Measurements from ENCODE around the gene USP22.
"Not testable (repeated sequence)": the region's sequence is repeated elsewhere in the genome, so short reads cannot be mapped to it uniquely, and the experiment has no call there.

USP22 gene

GRCh38 chr17:20988001-20988636 lies 54.7 kb downstream of the USP22 start:
- no peak for DNase-seq (ENCODE audit: low spot score)

GRCh38 chr17:20987511-20987910 lies 55.3 kb downstream of the USP22 start:
- no peak for DNase-seq (ENCODE audit: low spot score)

GRCh38 chr17:20986767-20987510 lies 55.9 kb downstream of the USP22 start:
- no peak for DNase-seq (ENCODE audit: low spot score)

- DNase-seq (ENCODE audit: low spot score): no peak
Observed at GRCh38 chr17:20983359-20983637, 59.5 kb downstream of the USP22 start.

- DNase-seq (ENCODE audit: low spot score): no peak
Observed at GRCh38 chr17:20982589-20983358, 60.0 kb downstream of the USP22 start.

- DNase-seq (ENCODE audit: low spot score): no peak
Observed at GRCh38 chr17:20981046-20981920, 61.5 kb downstream of the USP22 start.

GRCh38 chr17:20979792-20980083 lies 63.1 kb downstream of the USP22 start:
- DNase-seq (ENCODE audit: low spot score): no peak

GRCh38 chr17:20979007-20979791 lies 63.6 kb downstream of the USP22 start:
- not testable (repeated sequence) for DNase-seq (ENCODE audit: low spot score)

GRCh38 chr17:20977609-20978253 lies 65.1 kb downstream of the USP22 start:
- DNase-seq (ENCODE audit: low spot score): not testable (repeated sequence)

GRCh38 chr17:20975566-20975965 lies 67.2 kb downstream of the USP22 start:
- DNase-seq (ENCODE audit: low spot score): no peak

- no peak for DNase-seq (ENCODE audit: low spot score)
Observed at GRCh38 chr17:20970329-20970728, 72.5 kb downstream of the USP22 start.

- no peak for DNase-seq (ENCODE audit: low spot score)
Observed at GRCh38 chr17:20968913-20969616, 73.7 kb downstream of the USP22 start.

GRCh38 chr17:20967776-20968175 lies 75.0 kb downstream of the USP22 start:
- no peak for DNase-seq (ENCODE audit: low spot score)

GRCh38 chr17:20966870-20967269 lies 75.9 kb downstream of the USP22 start:
- no peak for DNase-seq (ENCODE audit: low spot score)

GRCh38 chr17:20965492-20965891 lies 77.3 kb downstream of the USP22 start:
- no peak for DNase-seq (ENCODE audit: low spot score)

GRCh38 chr17:20961586-20961985 lies 81.2 kb downstream of the USP22 start:
- no peak for DNase-seq (ENCODE audit: low spot score)

- DNase-seq (ENCODE audit: low spot score): no peak
Observed at GRCh38 chr17:20960871-20961270, 81.9 kb downstream of the USP22 start.

- no peak for DNase-seq (ENCODE audit: low spot score)
Observed at GRCh38 chr17:20955427-20956323, 87.1 kb downstream of the USP22 start.

- DNase-seq (ENCODE audit: low spot score): no peak
Observed at GRCh38 chr17:20954794-20955193, 88.0 kb downstream of the USP22 start.

Measured in SK-N-DZ (cell line).